GM18520 (cell line): Measurements from ENCODE around the gene CANT1.

ENCODE experiments used
- ATAC-seq: cut with Tn5 transposase; IDR thresholded peaks from one replicate; pipeline ENCODE4 v1.9.1; 2021; ENCODE audit not compliant: unreplicated experiment

The CANT1 gene

DNA sequence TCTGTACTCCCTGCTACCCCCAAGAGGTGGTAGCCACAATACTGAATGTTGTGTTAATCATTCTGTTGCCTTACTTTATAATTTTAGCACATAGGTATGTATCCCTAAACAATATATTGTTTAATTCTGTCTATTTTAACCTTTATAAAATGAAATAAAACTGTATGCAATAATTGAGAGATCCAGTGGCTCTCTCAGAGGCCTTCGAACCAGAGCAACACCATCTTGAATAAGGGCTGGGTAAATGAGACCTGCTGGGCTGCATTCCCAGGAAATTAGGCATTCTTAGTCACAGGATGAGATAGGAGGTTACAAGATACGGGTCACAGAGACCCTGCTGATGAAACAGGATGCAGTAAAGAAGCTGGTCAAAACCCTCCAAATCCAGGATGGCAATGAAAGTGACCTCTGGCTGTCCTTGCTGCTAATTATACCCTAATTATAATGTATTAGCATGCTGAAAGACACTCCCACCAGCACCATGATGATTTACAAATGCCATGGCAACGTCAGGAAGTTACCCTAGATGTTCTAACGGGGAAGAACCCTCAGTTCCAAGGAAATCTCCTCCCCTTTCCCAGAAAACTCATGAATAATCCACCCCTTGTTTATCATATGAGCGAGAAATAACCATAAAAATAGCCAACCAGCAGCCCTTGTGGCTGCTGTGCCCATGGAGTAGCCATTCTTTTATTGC lies 2.0 kb upstream of the CANT1 start:
- ATAC-seq = no peak

DNA sequence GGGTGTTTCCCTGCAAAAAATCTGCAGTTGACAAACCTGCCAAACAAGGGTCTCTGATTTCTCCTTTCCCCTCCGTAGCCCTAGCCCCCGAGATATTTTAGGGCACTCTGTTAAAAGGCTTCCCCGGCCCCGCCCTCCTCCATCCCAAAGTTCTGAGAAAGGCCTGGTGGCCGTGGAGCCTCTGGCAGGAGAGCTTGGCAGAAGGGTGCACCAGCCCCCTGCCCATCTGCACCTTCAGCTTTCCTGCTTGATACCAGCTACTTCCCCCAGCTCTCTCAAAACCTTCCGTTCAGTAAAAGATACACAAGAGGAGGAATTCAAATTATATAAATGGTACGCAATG lies 711 bp upstream of the CANT1 start:
- no peak for ATAC-seq

DNA sequence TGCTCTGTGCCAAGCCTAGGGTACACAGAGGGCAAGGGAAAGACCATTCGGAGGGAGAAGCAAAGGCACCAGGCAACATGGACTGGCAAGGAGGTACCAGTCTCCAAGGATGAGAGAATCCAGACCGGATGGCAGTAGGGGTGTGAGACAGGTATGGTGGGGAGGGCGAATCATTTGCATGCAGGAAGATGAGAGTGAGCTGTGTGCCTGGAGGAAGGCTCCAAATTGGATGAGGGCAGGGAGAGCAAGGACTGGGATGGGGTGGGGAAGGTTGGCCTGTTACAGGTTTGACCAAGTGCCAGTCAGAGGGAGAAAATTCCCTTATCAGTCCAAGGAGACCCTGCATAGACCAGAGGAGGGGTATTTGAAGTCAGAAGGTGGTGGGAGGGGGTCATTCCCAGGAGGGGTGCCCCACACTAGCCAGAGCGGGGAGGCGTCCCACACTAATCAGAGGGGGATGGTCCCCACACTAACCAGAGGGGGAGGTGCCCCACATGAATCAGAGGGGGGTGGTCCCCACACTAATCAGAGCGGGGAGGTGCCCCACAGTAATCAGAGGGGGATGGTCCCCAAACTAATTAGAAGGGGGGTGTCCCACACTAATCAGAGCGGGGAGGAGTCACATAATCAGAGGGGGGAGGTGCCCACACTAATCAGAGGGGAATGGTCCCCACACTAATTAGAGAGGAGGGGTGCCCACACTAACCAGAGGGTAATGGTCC lies 737 bp downstream of the CANT1 start:
- ATAC-seq = no peak

DNA sequence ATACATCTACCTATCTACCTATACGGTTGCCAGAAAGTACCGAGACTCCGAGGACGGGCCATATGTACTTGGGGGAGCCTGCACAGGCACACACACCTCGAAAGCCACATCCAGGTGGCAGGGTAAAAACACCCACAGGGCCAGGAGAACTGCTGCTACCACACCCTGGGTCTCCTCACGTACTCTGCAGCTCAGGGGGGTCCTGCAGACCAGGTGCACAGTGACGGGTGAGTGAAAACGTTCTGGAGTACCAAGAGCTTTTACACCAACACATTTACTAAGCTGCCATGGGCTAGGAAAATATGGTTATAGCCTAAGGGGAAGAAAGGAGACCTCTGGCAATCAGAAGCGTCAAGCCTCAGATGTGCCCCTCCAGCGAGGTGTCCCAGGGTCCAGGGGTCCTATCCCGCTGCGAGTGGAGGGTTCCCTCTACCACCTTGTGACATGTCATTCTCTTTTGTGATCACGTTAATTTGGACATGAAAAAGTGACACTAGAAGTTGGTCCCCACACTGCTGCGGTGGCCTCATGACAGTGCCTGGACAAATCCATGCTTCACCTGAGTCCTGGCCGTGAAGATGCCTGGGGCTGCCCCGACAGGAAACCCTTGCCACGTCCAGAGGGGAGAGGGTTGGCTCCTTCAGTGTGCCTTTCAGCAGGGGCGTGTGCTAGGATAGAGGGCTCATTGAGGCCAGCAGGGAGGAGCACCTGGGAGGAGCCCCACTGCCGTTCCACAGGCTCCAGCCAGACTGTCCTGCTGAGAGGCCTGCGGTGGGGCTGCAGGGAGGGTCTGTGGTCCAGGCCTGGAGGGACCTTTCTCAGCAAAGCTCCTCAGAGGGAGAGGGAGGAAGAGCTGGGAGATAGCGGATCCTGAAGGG lies 1.8 kb downstream of the CANT1 start:
- ATAC-seq = no peak

DNA sequence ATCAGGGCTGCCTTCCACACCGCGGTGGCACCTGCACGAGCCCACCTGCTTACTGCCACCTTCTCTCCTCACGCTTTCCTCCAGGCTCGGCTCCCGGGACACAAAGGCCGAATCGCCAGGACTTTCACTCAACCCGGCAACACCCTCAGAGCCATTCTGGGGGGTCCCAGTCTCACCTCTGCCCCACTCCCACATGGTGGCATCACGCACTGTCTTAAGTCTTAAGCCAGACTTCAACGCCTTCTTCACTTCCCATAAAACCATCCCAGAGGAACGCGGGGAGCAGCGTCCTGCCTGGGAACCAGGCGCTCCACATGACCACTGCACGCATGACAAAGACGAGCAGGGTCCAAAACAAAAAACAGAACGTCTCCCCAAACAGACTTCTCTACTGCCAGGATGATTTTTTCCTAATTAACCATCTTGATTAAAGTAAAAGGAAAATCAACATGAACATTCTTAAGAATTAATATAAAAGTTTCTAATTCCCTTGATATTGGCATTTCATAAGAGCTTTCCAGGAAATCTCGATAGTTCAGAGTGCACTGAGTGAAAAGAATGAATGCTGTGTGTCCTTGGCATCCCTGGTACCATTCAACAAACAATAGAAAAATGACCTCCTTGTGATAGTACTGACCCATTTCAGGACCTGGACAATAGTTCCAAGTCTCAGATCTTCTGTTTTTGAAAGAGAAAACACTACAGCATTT lies 2.6 kb downstream of the CANT1 start:
- ATAC-seq = no peak

DNA sequence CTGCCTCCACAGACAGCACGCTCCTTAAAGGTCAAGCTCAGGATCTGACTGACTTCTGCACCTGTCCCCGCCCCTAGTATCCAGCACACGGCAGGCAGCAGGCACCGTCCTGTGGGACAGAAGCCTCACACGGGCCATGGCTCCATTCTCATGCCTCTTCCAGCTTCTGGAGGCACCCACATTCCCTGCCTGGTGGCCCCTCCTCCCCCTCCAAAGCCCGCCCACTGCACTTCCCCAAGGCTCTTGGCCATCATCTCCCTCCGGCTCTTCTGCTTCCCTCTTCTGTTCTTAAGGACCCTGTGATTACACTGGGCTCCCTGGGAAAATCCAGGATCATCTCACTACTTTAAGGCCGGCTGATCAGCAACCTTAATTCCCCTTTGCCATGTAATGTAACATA lies 3.5 kb downstream of the CANT1 start:
- ATAC-seq = no peak

DNA sequence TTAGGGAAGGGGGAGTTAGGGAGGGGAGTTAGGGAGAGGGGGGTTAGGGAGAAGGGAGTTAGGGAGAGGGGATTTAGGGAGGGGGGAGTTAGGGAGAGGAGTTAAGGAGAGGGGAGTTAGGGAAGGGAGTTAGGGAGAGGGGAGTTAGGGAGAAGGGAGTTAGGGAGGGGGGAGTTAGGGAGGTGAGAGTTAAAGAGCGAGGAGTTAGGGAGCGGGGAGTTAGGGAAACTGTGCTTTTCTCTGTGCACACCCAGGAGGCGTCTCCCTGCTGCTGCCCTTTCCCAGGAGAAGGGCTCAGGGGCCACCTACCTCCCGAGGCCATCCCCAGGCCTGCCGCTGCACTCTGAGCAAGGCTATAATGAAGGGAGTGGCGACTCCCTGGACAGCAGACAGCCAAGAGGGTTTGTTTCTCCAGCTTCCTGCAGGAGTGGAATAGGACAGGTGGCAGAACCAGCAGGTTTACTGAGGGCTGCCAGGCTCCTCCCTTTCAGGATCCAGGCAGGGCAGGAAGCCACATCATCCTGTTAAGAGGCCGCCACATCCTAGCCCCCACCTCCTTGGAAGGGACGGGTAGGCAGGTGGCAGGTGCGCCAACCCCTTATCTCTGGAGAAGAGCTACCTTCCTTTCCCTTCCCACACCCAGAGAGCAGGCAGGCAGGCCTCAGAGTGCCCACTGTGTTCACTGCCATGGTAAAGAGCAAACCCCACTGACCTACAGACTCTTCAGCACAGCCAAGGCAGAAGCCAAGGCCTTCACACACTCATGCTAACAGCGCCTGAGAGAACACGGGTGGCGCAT lies 4.3 kb downstream of the CANT1 start:
- no peak for ATAC-seq

DNA sequence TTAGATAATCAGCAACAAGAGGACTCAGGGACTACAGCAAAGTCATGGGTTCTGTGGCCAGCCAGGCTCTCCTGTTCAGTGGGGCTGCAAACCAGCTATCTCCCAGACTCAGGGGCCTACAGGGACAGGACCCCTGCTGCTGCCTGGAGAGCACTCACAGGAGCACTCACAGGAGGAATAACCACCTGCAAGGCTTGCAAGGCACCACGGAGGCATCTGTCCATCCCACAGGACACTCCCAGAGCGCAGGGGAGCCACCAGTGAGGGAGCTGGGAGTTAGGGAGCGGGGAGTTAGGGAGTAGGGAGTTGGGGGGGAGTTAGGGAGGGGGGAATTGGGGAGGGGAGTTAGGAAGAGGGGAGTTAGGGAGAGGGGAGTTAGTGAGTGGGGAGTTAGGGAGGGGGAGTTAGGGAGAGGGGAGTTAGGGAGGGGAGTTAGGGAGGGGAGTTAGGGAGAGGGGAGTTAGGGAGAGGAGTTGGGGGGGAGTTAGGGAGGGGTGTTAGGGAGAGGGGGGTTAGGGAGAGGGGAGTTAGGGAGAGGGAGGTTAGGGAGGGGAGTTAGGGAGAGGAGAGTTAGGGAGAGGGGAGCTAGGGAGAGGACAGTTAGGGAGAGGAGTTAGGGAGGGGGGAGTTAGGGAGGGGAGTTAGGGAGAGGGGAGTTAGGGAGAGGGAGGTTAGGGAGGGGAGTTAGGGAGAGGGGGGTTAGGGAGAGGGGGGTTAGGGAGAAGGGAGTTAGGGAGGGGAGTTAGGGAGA lies 5.7 kb downstream of the CANT1 start:
- ATAC-seq = no peak

DNA sequence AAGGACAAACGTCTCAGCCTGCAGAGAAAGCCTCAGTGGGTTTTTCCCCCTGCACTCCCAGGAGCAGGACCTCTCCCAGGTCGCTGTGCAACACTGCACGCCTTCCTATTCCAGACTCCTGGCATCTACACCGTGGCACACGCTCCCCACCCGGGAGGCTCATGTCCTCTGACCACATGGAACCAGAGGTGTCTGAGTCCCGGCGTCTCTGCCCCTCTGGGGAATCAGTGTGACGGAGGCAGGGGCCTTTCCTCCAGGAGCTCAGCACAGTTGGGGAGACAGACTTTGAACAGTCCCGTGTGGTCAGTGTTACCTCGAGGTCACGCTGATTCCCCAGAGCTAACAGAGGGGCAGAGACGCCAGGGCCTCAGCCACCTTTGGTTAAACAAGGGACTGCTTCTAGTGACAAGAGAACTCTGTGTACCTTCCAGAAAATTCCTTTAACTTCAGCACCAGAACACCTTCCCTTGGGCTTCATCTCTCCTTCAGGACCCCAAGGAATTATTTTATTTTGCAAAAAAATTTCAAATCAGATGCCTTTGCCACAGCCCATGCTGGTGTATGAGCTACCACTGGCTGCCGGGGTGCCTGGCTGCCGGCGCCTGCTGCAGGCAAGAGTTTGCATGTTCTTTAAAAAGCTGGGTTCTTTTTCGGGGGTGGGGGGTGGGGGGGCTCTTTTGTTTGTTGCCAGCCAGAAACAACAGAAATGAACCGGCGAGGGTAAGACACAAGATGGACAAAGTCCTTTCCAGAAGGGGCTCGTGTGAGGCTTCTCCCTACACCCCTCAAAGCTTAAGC lies 6.6 kb downstream of the CANT1 start:
- ATAC-seq = no peak

DNA sequence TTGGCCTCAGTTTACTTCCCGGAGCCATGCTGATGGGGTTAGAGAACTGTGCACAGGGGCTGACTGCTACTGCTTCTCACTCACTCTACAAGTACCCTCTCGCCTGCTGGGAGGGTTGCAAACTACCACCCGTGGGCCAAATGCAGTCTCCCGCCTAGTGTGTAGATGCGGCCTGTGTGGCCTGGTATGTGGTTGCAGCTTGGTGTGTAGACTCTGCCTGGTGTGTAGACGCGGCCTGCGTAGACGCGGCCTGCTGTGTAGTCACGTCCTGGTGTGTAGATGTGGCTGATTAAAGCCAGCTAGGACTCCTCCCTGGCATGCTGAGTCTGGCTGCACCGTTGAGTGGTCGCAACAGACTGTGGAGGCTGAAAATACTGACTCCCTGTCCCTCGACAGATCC lies 7.3 kb downstream of the CANT1 start:
- no peak for ATAC-seq

DNA sequence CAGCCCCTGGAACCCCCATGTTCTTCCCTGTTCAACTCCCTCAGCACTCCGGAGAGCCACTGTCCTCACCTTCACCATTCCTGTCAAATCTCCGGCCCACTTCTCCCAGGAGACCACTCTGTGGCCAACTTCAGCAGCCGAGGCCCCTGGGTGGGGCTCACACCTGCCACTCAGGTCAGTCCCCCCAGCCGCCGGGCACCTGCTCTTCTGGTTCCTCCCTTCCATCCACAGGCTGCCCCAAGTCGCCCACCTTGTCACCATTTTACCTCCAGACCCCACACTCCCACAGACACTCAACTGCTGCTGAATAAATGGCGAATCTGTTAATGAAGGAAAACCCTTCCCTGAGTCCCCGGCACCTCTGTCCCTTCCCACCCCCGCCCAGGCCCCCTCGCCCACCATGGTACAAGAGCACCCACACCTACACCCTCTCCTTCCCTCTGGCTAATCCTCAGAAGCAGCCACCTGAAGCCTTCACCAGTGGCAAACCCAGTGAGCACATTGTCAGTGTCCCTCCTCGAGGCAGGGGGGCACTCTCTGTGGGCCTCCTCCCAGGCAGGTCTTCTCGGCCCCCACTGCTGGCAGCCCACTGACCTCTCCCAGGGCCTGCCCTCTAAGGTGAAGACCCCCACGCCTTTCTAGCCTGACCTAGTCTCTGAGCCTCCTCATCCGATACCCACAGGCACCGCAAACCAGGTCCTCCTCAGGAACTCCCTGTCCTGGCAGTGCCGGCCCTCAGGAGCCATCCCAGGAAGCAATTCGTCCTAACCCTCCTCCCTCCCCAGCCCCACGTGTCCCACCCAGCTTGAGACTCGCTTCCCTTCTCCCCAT lies 8.2 kb downstream of the CANT1 start:
- no peak for ATAC-seq

DNA sequence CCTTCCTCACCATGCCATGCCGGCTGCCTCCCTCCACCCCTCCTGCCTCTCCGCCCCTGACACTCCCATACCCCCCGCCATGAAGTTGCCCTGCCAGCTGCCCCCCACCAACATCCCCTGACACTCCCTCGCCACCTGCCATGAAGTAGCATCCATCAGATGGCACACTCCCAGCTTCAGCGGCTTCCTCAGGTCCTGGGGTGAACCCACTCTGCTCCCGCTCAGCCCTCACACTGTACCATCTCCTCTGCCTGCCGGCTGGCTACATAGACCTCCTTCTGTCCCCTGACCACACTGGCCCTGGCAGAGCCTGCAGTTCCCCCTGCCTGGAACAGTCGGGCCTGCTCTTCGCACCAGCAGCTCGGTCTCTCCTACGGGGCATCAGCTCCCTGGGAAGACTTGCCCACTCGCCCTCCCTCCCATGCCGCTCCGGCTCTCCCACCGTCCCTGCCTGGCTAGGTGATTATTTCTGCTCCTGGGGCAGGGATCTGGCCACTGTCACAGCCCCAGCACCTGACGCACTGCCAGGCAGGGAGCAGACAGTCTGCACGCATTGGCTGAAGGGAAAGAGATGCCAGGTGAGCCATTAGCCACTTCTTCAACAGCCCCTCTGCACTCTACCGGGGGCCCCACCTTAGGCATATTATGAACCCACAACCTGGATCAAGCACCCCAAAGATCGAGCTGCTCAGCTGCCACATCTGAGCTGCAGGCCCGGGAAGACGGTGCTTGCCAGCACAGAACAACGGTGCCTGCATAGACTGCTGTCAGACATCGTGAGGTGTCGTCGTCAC lies 9.0 kb downstream of the CANT1 start:
- no peak for ATAC-seq

DNA sequence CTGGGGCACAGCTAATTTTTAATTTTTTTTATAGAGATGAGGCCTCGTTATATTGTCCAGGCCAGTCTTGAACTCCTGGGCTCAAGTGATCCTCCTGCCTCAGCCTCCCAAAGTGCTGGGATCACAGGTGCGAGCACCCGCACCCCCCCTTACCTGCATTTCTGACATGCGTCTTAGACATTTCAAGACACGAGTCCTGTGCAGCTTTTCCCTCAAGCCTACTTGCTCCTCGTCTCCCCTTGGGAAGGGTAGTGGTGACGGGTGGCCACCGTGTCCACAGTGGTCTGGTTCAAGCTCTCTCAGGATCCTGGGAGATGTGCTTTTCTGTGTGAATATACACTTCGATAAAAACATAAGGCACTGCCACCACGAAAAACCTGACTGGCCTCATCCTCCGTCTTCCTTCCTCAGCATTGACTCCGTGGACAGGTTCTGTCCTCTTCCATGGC lies 9.6 kb downstream of the CANT1 start:
- no peak for ATAC-seq

DNA sequence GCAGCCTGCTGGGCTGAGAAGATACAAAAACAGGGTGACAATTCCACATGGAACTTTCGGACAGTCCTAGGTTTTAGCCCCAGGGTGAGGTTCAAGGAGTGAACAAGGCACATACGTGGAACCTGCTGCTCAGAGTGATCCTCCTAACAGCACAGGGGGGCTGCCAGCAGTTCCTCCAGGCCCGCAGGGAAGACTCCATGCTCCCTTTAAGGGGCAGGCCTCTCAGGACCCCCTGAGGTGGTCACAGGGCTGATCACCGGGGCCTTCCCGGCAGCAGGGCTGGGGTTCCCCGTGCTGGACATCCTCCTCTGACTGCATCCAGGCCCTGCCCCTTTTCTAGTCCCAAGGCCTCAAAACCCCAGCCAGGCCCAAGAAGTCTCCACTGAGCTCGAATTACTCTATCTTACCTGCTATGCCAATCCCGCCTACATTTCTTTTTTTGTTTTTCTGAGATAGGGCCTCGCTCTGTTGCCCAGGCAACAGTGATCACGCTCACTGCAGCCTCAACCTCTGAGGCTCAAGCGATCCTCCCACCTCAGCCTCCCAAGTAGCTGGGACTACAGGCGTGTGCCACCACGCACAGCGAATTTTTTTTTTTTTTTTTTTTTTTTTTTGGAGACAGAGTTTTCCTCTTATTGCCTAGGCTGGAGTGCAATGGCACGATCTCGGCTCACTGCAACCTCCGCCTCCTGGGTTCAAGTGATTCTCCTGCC lies 10.4 kb downstream of the CANT1 start:
- no peak for ATAC-seq

DNA sequence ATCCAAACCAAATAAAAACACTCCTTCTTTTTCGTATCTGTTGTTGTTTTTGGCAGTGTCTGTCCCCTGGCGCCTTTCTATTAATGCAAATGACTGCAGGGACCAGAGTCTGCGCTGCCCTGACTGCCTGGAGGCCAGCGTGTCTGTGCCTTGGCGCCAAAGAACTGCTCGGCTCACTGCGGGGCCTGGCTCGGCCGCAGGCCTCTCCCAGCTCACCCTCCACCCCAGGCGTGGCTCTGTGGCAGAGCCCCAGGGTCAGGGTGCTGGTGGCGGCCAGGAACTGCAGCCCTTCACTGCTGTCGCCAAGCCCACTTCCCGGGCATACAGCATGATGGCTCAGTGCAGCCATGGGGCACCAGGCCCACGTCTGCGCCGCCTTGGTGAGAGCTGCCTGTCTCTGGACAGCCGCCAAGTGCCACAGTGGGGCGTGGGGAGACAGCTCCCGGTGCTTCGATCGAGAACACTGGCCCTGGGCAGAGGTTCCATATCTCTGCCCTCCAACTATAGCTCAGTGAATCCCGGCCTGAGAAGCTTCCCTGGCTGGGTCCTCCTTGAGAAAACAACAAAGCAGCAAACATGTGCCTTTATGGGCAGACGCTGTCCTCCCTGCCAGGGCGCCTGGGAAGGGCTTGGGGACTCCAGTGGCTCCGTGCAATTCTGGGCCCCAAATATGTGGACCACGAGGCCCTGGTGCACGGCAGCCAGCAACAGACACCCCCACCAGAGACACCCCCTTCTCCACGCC lies 11.1 kb downstream of the CANT1 start:
- ATAC-seq = no peak

DNA sequence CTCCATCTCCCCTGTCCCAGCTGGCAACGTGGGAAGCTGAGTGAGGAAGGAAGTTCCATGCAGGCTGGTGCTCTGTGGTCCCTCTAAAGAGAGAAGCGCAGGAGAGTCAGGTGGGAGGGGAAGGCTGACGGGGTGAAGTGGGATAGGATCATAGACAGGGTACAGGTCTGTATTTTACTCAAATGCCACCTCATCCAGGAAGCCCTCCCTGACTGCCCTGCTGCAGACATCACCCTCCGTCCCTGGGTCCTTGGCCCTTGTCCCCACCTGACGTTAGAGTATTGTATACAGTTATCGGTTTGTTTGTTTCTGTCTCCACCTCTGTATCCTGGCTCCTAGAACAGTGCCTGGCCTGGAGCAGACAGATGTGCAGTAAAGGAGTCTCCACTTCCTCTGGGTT lies 11.7 kb downstream of the CANT1 start:
- no peak for ATAC-seq
